ENCODE measurements around the gene NDUFV1. TPM values are rescaled to one million over a fixed set of nuclear protein-coding genes. Genes with fewer than 3 reads are reported as not detected.

The NDUFV1 gene
- total and polyA plus RNA-seq, 2 donors (not counting 1 experiment from before 2014, with no cell fraction given) = 238 to 315 TPM

DNA sequence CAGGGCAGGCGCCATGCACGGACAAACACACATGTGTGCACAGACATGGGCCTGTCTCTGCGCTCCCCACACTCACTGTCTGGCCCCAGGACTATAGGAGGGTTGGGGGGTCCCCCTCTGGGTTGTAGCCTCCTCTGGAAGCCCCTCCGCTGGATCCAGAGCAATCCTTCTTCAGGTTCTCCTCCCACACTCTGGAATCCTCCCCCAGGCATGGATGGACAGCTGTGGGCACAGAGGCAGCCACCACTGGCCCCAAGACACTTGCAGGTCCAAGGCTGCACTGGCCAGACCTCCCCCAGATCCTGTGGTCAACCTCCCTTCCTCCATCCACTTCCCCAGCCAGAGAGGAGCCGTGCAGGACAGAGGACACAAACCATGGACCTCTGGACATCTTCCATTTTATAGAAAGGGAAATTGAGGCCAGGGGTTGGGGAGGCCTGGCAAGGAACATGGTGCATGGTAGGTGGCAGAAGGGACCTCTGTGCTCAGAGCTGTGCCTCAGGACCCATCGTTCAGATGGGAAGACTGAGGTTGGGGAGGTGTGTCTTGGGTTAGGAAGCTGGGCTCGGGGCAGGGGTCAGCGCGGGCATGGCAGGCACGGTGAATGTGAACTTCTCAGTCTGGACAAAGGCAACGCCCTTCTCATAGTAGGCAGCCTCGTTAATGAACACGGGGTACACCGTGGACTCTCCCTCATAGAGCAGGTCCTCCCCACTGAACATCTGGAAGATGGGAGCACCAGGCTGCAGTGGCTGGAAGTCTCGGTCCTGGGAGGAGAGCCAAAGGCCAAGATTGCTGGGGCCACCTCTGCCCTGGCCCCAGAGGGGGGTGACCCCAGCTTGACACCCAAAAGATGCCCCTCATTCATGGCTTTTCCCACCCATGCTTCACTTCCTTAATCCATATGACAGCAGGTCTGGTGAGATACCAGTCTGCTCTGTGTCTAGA is 35.7 kb downstream of the NDUFV1 start:
- Mint-ChIP-seq H3K4me1 (peaks cover 34% of the 10 kb centered on the region), H3K9me3 (ENCODE audit: insufficient read depth) (no peaks in the 10 kb centered on the region), H3K27me3 (peaks cover 4% of the 10 kb centered on the region), H3K27ac (no peak overlapping the region), H3K4me3 (no peak overlapping the region)
- Histone ChIP-seq H3K9ac (ENCODE audit: low read length) (no peak overlapping the region), H3K4me2 (replicated peaks; ENCODE audit: low read depth, low read length, poor library complexity, severe bottlenecking) (no peak overlapping the region), H2AFZ (ENCODE audit: insufficient read depth, low read depth, low read length, poor library complexity, severe bottlenecking) (no peak overlapping the region), H3K4me1 (ENCODE audit: control insufficient read depth in 2 of 2, insufficient read depth in 2 of 2, low read length in 2 of 2) (peaks cover 39 to 43% of the 10 kb centered on the region in 2 donors), H3K27me3 (replicated peaks in 1 of 4; ENCODE audit: control extremely low read depth in 1 of 4, control insufficient read depth in 3 of 4, insufficient read depth in 4 of 4, low read length in 3 of 4) (peaks cover 0 to 18% (median 3%) of the 10 kb centered on the region in 4 experiments), H4K20me1 (ENCODE audit: control insufficient read depth, insufficient read depth, low read length, poor library complexity, severe bottlenecking) (no peaks in the 10 kb centered on the region), H3K79me2 (ENCODE audit: control insufficient read depth, insufficient read depth, low read length) (no peaks in the 10 kb centered on the region), H3K36me3 (replicated peaks in 1 of 2; ENCODE audit: control extremely low read depth in 1 of 2, control insufficient read depth in 1 of 2, extremely low read depth in 1 of 2, insufficient read depth in 2 of 2, low read length in 1 of 2) (no peaks in the 10 kb centered on the region), H3K27ac (ENCODE audit: low read length in 2 of 2) (no peak overlapping the region), H3K4me3 (ENCODE audit: control extremely low read depth in 1 of 5, extremely low read depth in 1 of 5, insufficient read depth in 1 of 5, low read depth in 2 of 5, low read length in 4 of 5) (no peak overlapping the region), H3K9me3 (ENCODE audit: control extremely low read depth in 1 of 3, control insufficient read depth in 2 of 3, insufficient read depth in 1 of 3, low read length in 2 of 3) (peaks cover 0 to 16% (median 5%) of the 10 kb centered on the region in 3 donors)
- POLR2A ChIA-PET = no interaction called here
- 94% methylated on average over 14 of the region's 15 CpGs for WGBS (ENCODE audit: insufficient coverage)
- CTCF ChIA-PET = interaction anchor here (0.8 to 8.8 kb wide), 3 partner anchors 13 to 43 kb away, joined by 3 to 105 read pairs (median 3); partner anchors contain the start of gene NUDT8
- ATAC-seq (ENCODE audit: low read depth) (no peak), DNase-seq (no peak)
- no peak for TF ChIP-seq EZH2 (IDR thresholded peaks at IDR 0.05; ENCODE audit: borderline replicate concordance, insufficient read depth, low read depth, low read length, poor library complexity, severe bottlenecking)
- TF ChIP-seq, protein P1, sequence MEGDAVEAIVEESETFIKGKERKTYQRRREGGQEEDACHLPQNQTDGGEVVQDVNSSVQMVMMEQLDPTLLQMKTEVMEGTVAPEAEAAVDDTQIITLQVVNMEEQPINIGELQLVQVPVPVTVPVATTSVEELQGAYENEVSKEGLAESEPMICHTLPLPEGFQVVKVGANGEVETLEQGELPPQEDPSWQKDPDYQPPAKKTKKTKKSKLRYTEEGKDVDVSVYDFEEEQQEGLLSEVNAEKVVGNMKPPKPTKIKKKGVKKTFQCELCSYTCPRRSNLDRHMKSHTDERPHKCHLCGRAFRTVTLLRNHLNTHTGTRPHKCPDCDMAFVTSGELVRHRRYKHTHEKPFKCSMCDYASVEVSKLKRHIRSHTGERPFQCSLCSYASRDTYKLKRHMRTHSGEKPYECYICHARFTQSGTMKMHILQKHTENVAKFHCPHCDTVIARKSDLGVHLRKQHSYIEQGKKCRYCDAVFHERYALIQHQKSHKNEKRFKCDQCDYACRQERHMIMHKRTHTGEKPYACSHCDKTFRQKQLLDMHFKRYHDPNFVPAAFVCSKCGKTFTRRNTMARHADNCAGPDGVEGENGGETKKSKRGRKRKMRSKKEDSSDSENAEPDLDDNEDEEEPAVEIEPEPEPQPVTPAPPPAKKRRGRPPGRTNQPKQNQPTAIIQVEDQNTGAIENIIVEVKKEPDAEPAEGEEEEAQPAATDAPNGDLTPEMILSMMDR (IDR thresholded peaks at IDR 0.05) = no peak
- intact Hi-C loops (cut with micrococcal nuclease) = no loop called here

DNA sequence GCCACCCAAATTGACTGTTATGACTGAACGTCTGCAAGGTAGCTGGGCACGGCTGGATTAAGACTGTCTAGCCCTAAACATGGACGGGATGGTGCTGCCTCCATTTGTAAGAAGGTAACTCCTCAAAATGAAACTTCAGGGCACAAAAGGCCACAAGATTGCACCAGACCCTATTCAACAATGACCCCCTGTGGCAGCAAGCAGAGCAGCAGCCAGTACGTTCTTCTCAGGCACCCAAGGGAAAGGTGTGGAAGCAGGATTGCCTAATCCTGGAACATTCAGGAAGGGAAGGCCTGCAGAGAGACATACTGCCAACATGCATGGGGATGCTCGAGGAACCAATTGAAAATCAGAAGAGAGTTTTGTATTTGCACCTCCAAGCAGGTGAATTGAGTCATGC is 37.3 kb downstream of the NDUFV1 start:
- H3K4me1 Mint-ChIP-seq = peaks cover 47% of the 10 kb centered on the region
- peaks cover 55 to 59% of the 10 kb centered on the region in 2 donors for H3K4me1 ChIP-seq (ENCODE audit: control insufficient read depth in 2 of 2, insufficient read depth in 2 of 2, low read length in 2 of 2)
- H3K27me3 ChIP-seq (replicated peaks in 1 of 4; ENCODE audit: control extremely low read depth in 1 of 4, control insufficient read depth in 3 of 4, insufficient read depth in 4 of 4, low read length in 3 of 4) = peaks cover 0 to 18% (median 3%) of the 10 kb centered on the region in 4 experiments
- intact Hi-C loops (cut with micrococcal nuclease) = no loop called here
- H3K9me3 ChIP-seq (ENCODE audit: control extremely low read depth in 1 of 3, control insufficient read depth in 2 of 3, insufficient read depth in 1 of 3, low read length in 2 of 3) = peaks cover 0 to 23% (median 5%) of the 10 kb centered on the region in 3 donors
- no peaks in the 10 kb centered on the region for H3K36me3 ChIP-seq (replicated peaks in 1 of 2; ENCODE audit: control extremely low read depth in 1 of 2, control insufficient read depth in 1 of 2, extremely low read depth in 1 of 2, insufficient read depth in 2 of 2, low read length in 1 of 2)
- DNase-seq (peak; percentile 12), ATAC-seq (ENCODE audit: low read depth) (no peak)
- no peak for TF ChIP-seq EZH2 (IDR thresholded peaks at IDR 0.05; ENCODE audit: borderline replicate concordance, insufficient read depth, low read depth, low read length, poor library complexity, severe bottlenecking)
- TF ChIP-seq, protein P1 (IDR thresholded peaks at IDR 0.05) = no peak
- H3K27ac Mint-ChIP-seq = no peak overlapping the region
- H3K9me3 Mint-ChIP-seq (ENCODE audit: insufficient read depth) = no peaks in the 10 kb centered on the region
- peaks cover 4% of the 10 kb centered on the region for H3K27me3 Mint-ChIP-seq
- CTCF ChIA-PET = interaction anchor here (1.8 to 9.2 kb wide), 4 partner anchors 7 to 71 kb away, joined by 6 to 149 read pairs (median 78); partner anchors contain the start of gene NUDT8
- no peak overlapping the region for H2AFZ ChIP-seq (ENCODE audit: insufficient read depth, low read depth, low read length, poor library complexity, severe bottlenecking)
- H3K9ac ChIP-seq (ENCODE audit: low read length) = no peak overlapping the region
- POLR2A ChIA-PET = no interaction called here
- WGBS (ENCODE audit: insufficient coverage) = 100% methylated on average over 4 of the region's 5 CpGs
- H3K4me3 ChIP-seq (ENCODE audit: control extremely low read depth in 1 of 5, extremely low read depth in 1 of 5, insufficient read depth in 1 of 5, low read depth in 2 of 5, low read length in 4 of 5) = no peak overlapping the region
- peak overlapping the region; percentile 79 for H3K4me2 ChIP-seq (replicated peaks; ENCODE audit: low read depth, low read length, poor library complexity, severe bottlenecking)
- no peak overlapping the region for H3K4me3 Mint-ChIP-seq
- H3K79me2 ChIP-seq (ENCODE audit: control insufficient read depth, insufficient read depth, low read length) = no peaks in the 10 kb centered on the region
- no peak overlapping the region for H3K27ac ChIP-seq (ENCODE audit: low read length in 2 of 2)
- no peaks in the 10 kb centered on the region for H4K20me1 ChIP-seq (ENCODE audit: control insufficient read depth, insufficient read depth, low read length, poor library complexity, severe bottlenecking)
